Peyer's patch (tissue), 4 donors: ENCODE results near the gene SLC35D2.

ENCODE experiments used
- CTCF ChIP-seq, 6 experiments: fragments of 450-650 bp in 4 of 6; fragments of 200-600 bp in 2 of 6; sonication (generic) in 1 of 6; IDR thresholded peaks; one replicate each; pipeline ENCODE4 v1.5.1; 2017 to 2019; ENCODE audit warnings: antibody characterized with exemption in 6 of 6, mild to moderate bottlenecking in 3 of 6, moderate library complexity in 1 of 6
- POLR2A ChIP-seq, 2 donors: fragments of 450-650 bp; IDR thresholded peaks; one replicate each; pipeline ENCODE4 v1.5.1; 2017; ENCODE audit warnings: antibody characterized with exemption in 2 of 2, mild to moderate bottlenecking in 2 of 2, moderate library complexity in 2 of 2

- no peak for TF ChIP-seq CTCF (IDR thresholded peaks at IDR 0.05)
- TF ChIP-seq POLR2A (IDR thresholded peaks at IDR 0.05) = no peak
Observed at GRCh38 chr9:96343515-96344360, 39.8 kb downstream of the SLC35D2 start.
